Upper lobe of left lung (tissue), 4 donors: ENCODE measurements around the gene KANSL1.

Source experiments
- EP300 ChIP-seq, 4 donors: sonication (generic); formaldehyde crosslinking; IDR thresholded peaks; one replicate each; pipeline ENCODE4 v1.5.1; 2017; ENCODE audit warnings: antibody characterized with exemption in 4 of 4, control low read depth in 2 of 4
- POLR2A ChIP-seq, 4 donors: fragments of 450-650 bp; IDR thresholded peaks; one replicate each; pipeline ENCODE4 v1.5.1; 2016 to 2017; ENCODE audit warnings: antibody characterized with exemption in 4 of 4, mild to moderate bottlenecking in 2 of 4
- POLR2AphosphoS5 ChIP-seq, 2 donors: sonication (generic); formaldehyde crosslinking; IDR thresholded peaks; one replicate each; pipeline ENCODE4 v1.5.1; 2017; ENCODE audit warnings: antibody characterized with exemption in 2 of 2
- TF ChIP-seq, protein P1 (sequence below), 6 experiments: fragments of 450-650 bp in 4 of 6; fragments of 200-600 bp in 2 of 6; sonication (generic) in 2 of 6; IDR thresholded peaks; one replicate each; pipeline ENCODE4 v1.5.1; 2016 to 2019; ENCODE audit warnings: antibody characterized with exemption in 6 of 6

DNA sequence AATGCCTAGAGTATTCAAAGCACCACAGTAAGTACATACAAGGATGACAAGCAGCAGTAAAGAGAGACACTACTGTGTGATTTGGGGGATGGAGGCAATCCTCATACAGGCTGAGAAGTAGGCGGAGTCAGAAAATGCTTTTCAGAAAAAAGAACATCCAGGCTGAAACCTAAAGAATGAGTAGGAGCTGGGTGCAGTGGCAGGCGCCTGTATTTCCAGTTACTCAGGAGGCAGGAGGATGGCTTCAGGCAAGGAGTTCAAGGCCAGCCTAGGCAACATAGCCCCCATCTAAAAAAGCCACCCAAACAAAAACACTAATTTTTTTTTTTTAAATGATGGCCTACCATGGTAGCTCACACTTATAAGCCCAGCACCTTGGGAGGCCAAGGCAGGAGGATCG is 10.3 kb downstream of the KANSL1 start:
- TF ChIP-seq POLR2AphosphoS5 (IDR thresholded peaks at IDR 0.05) (no peak), POLR2A (IDR thresholded peaks at IDR 0.05) (no peak), EP300 (IDR thresholded peaks at IDR 0.05) (no peak)
- TF ChIP-seq, protein P1, sequence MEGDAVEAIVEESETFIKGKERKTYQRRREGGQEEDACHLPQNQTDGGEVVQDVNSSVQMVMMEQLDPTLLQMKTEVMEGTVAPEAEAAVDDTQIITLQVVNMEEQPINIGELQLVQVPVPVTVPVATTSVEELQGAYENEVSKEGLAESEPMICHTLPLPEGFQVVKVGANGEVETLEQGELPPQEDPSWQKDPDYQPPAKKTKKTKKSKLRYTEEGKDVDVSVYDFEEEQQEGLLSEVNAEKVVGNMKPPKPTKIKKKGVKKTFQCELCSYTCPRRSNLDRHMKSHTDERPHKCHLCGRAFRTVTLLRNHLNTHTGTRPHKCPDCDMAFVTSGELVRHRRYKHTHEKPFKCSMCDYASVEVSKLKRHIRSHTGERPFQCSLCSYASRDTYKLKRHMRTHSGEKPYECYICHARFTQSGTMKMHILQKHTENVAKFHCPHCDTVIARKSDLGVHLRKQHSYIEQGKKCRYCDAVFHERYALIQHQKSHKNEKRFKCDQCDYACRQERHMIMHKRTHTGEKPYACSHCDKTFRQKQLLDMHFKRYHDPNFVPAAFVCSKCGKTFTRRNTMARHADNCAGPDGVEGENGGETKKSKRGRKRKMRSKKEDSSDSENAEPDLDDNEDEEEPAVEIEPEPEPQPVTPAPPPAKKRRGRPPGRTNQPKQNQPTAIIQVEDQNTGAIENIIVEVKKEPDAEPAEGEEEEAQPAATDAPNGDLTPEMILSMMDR (IDR thresholded peaks at IDR 0.05): no peak
